ENCODE data around the gene TMEM150A.

TMEM150A gene

DNA sequence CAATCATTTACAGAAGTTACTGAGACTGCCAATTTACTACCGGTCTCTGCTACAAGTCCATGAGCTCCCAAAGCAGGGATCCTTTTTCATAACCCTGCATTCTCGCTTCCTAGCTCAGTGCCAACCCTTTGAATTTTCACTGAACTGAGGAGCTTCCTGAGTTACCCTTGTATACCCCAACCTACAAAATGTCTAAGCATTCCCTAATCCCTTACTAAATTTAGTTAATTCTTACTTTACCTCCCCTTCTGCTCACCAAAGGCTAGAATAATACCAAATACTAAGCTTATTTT lies 53.9 kb downstream of the TMEM150A start:
- no peak overlapping the region for H3K4me3 ChIP-seq (ENCODE audit: insufficient read depth, low read length, poor library complexity, severe bottlenecking)
- H3K27ac ChIP-seq (ENCODE audit: low read depth, low read length) = no peak overlapping the region; the same call in 1 of the 2 replicates
- no peaks in the 10 kb centered on the region for H3K27me3 ChIP-seq (ENCODE audit: low read length)
- H3K4me2 ChIP-seq (ENCODE audit: low read depth, low read length, poor library complexity, severe bottlenecking) = no peak overlapping the region
- no peaks in the 10 kb centered on the region for H3K9me2 ChIP-seq (replicated peaks; ENCODE audit: insufficient read depth, low read length)
- H3K36me3 ChIP-seq (ENCODE audit: low read length) = peaks cover 11% of the 10 kb centered on the region; the same call in 1 of the 2 replicates
- H3K79me2 ChIP-seq (ENCODE audit: insufficient read depth, low read length) = no peaks in the 10 kb centered on the region
- no peak for TF ChIP-seq EZH2phosphoT487 (conservative IDR thresholded peaks at IDR 0.05; ENCODE audit: low read length)
- TF ChIP-seq, protein P1, sequence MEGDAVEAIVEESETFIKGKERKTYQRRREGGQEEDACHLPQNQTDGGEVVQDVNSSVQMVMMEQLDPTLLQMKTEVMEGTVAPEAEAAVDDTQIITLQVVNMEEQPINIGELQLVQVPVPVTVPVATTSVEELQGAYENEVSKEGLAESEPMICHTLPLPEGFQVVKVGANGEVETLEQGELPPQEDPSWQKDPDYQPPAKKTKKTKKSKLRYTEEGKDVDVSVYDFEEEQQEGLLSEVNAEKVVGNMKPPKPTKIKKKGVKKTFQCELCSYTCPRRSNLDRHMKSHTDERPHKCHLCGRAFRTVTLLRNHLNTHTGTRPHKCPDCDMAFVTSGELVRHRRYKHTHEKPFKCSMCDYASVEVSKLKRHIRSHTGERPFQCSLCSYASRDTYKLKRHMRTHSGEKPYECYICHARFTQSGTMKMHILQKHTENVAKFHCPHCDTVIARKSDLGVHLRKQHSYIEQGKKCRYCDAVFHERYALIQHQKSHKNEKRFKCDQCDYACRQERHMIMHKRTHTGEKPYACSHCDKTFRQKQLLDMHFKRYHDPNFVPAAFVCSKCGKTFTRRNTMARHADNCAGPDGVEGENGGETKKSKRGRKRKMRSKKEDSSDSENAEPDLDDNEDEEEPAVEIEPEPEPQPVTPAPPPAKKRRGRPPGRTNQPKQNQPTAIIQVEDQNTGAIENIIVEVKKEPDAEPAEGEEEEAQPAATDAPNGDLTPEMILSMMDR (IDR thresholded peaks at IDR 0.05; ENCODE audit: insufficient read depth, low read length, poor library complexity, severe bottlenecking) = no peak
- no peak overlapping the region for H2AFZ ChIP-seq (ENCODE audit: low read depth, low read length, severe bottlenecking)
- H3K9me3 ChIP-seq (ENCODE audit: insufficient read depth, low read length) = no peaks in the 10 kb centered on the region
- peaks cover 49% of the 10 kb centered on the region for H3F3A ChIP-seq (ENCODE audit: insufficient read depth)
- peaks cover 7% of the 10 kb centered on the region; the same call in 1 of the 2 replicates for H4K20me1 ChIP-seq (ENCODE audit: low read depth, low read length)
- H3K9ac ChIP-seq (ENCODE audit: low read length) = no peak overlapping the region
